Gastrocnemius medialis (tissue), 4 donors: ENCODE data around the gene CDH20.

Source experiments
- POLR2A ChIP-seq, 2 donors: fragments of 450-650 bp; IDR thresholded peaks; one replicate each; pipeline ENCODE4 v1.6.1; 2017; ENCODE audit warnings: antibody characterized with exemption in 2 of 2, mild to moderate bottlenecking in 2 of 2, moderate library complexity in 2 of 2
- TF ChIP-seq, protein P1 (sequence below), 5 experiments: fragments of 450-650 bp in 3 of 5; fragments of 200-600 bp in 2 of 5; sonication (generic) in 2 of 5; IDR thresholded peaks in 4 of 5; conservative IDR thresholded peaks in 1 of 5; 1 replicate in 4 of 5; 2 replicates in 1 of 5; pipeline ENCODE4 v1.5.1; 2016 to 2019; ENCODE audit warnings: antibody characterized with exemption in 5 of 5, mild to moderate bottlenecking in 3 of 5, moderate library complexity in 3 of 5

DNA sequence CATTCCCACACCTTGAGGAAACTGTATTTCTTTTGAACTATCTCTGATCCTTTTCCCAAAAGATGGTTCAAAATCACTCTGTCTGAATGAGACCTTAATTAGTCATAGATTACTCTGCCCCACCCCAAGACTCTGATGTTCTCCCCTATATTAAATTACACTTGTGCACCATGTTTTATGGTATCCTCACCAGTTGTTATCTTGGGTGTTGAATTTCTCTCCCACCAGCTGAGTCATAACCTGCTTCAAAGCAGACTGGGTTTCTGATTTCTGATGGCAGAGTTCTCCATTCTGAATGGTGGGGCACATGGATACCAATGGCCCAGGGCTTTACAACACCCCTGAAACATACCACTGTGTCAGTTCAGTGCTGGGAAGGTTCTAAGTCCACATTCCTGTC, 15.0 kb downstream of the CDH20 start:
- TF ChIP-seq, protein P1, sequence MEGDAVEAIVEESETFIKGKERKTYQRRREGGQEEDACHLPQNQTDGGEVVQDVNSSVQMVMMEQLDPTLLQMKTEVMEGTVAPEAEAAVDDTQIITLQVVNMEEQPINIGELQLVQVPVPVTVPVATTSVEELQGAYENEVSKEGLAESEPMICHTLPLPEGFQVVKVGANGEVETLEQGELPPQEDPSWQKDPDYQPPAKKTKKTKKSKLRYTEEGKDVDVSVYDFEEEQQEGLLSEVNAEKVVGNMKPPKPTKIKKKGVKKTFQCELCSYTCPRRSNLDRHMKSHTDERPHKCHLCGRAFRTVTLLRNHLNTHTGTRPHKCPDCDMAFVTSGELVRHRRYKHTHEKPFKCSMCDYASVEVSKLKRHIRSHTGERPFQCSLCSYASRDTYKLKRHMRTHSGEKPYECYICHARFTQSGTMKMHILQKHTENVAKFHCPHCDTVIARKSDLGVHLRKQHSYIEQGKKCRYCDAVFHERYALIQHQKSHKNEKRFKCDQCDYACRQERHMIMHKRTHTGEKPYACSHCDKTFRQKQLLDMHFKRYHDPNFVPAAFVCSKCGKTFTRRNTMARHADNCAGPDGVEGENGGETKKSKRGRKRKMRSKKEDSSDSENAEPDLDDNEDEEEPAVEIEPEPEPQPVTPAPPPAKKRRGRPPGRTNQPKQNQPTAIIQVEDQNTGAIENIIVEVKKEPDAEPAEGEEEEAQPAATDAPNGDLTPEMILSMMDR (IDR thresholded peaks at IDR 0.05 in 4 of 5, conservative IDR thresholded peaks at IDR 0.05 in 1 of 5), result no peak
- TF ChIP-seq POLR2A (IDR thresholded peaks at IDR 0.05), result no peak
